ENCODE results near the gene TTC28. TPM values are rescaled to one million over a fixed set of nuclear protein-coding genes. Genes with fewer than 3 reads are reported as not detected.
A peak's percentile ranks its signal among the peaks of the same experiment; 100 is the strongest.
"Not testable (repeated sequence)": the region's sequence is repeated elsewhere in the genome, so short reads cannot be mapped to it uniquely, and the experiment has no call there.

The TTC28 gene
- total RNA-seq, 2 donors from 2014 or later, result 5.7 to 6.0 TPM

GRCh38 chr22:28063656-28064055 lies 616.0 kb downstream of the TTC28 start:
- no peaks in the 10 kb centered on the region for H3K36me3 Mint-ChIP-seq
- peaks cover 21 to 23% of the 10 kb centered on the region in 2 donors for H3K27me3 Mint-ChIP-seq
- H3K27ac Mint-ChIP-seq, result no peak overlapping the region
- DNase-seq (ENCODE audit: low spot score) (no peak), ATAC-seq (no peak)
- no peak overlapping the region for H3K4me3 Mint-ChIP-seq
- no peaks in the 10 kb centered on the region for H3K9me3 Mint-ChIP-seq
- no peaks in the 10 kb centered on the region for H3K4me1 Mint-ChIP-seq (ENCODE audit: low read depth in 2 of 2)

DNA sequence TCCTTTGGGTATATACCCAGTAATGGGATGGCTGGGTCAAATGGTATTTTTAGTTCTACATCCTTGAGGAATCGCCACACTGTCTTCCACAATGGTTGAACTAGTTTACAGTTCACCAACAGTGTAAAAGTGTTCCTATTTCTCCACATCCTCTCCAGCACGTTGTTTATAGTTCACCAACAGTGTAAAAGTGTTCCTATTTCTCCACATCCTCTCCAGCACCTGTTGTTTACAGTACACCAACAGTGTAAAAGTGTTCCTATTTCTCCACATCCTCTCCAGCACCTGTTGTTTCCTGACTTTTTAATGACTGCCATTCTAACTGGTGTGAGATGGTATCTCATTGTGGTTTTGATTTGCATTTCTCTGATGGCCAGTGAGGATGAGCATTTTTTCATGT lies 619.0 kb downstream of the TTC28 start:
- not testable (repeated sequence) for ATAC-seq; H3K4me1 Mint-ChIP-seq (ENCODE audit: low read depth in 2 of 2); H3K27ac Mint-ChIP-seq; DNase-seq (ENCODE audit: low spot score); H3K9me3 Mint-ChIP-seq; H3K4me3 Mint-ChIP-seq; H3K36me3 Mint-ChIP-seq
- peaks cover 16 to 22% of the 10 kb centered on the region in 2 donors for H3K27me3 Mint-ChIP-seq

- DNase-seq (ENCODE audit: low spot score) (no peak), ATAC-seq (no peak)
- Mint-ChIP-seq H3K4me3 (no peak overlapping the region), H3K9me3 (no peaks in the 10 kb centered on the region), H3K27me3 (peaks cover 11 to 15% of the 10 kb centered on the region in 2 donors), H3K36me3 (no peaks in the 10 kb centered on the region), H3K4me1 (ENCODE audit: low read depth in 2 of 2) (no peaks in the 10 kb centered on the region), H3K27ac (no peak overlapping the region)
Observed at GRCh38 chr22:28058036-28058435, 621.6 kb downstream of the TTC28 start.

GRCh38 chr22:28054819-28055208 lies 624.8 kb downstream of the TTC28 start:
- H3K27me3 Mint-ChIP-seq, result peaks cover 8 to 11% of the 10 kb centered on the region in 2 donors
- no peak overlapping the region for H3K4me3 Mint-ChIP-seq
- no peaks in the 10 kb centered on the region for H3K4me1 Mint-ChIP-seq (ENCODE audit: low read depth in 2 of 2)
- H3K36me3 Mint-ChIP-seq, result no peaks in the 10 kb centered on the region
- ATAC-seq (peak in 1 of 2 donors; percentile 40), DNase-seq (ENCODE audit: low spot score) (no peak)
- H3K27ac Mint-ChIP-seq, result no peak overlapping the region
- no peaks in the 10 kb centered on the region for H3K9me3 Mint-ChIP-seq

DNA sequence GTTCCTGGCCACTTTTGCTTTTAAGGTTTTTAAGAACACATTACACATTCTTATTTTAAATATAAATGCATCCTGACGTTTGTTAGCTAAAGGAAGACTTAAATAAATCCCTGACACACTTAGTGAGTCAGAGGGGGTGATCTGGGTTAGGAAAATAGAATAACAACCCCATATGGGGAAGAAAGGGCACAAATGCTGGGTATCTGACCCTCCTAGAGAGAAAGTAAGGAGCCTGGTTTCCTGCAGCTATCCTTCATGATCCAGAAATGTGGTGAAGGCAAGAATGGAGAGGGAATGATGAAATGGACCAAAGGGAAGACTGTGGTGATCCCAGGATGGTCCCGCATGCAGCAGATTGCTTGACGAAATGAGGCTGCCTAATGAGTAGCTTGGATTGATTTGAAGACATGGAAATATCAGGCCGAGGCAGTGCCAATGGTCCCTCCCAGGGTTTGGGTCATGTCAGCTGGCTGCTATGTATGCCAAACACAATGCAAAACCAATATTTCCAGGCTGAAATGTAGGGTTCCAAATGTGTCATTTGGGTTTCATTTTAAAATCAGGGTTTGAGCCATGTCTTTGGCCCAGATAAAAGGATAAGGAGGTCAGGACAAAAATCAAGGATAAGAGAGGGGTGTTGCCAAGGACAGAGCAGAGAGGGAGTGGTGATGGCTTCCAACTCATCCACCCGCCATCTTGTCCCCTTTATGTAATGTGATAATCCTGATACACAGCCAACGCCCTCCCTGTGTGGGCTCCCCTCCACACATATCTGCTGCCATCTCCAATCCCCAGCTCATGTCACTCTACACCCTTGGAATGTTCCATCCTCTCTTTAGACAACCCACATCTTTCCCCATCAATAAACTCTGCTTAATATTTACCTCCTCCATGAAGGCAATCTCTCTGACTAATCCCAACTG lies 625.5 kb downstream of the TTC28 start:
- no peaks in the 10 kb centered on the region for H3K36me3 Mint-ChIP-seq
- ATAC-seq, result peak in 1 of 2 donors; percentile 40
- H3K4me3 Mint-ChIP-seq, result no peak overlapping the region
- peaks cover 8 to 11% of the 10 kb centered on the region in 2 donors for H3K27me3 Mint-ChIP-seq
- no peak for DNase-seq (ENCODE audit: low spot score)
- H3K4me1 Mint-ChIP-seq (ENCODE audit: low read depth in 2 of 2), result no peaks in the 10 kb centered on the region
- no peaks in the 10 kb centered on the region for H3K9me3 Mint-ChIP-seq
- H3K27ac Mint-ChIP-seq, result no peak overlapping the region

GRCh38 chr22:28052825-28053269 lies 626.8 kb downstream of the TTC28 start:
- no peak overlapping the region for H3K4me3 Mint-ChIP-seq

GRCh38 chr22:28051787-28052356 lies 627.8 kb downstream of the TTC28 start:
- H3K27ac Mint-ChIP-seq, result no peak overlapping the region
- ATAC-seq, result no peak
- no peaks in the 10 kb centered on the region for H3K4me1 Mint-ChIP-seq (ENCODE audit: low read depth in 2 of 2)
- H3K27me3 Mint-ChIP-seq, result peaks cover 3 to 11% of the 10 kb centered on the region in 2 donors
- no peaks in the 10 kb centered on the region for H3K36me3 Mint-ChIP-seq
- H3K4me3 Mint-ChIP-seq, result no peak overlapping the region
- no peak for DNase-seq (ENCODE audit: low spot score)
- no peaks in the 10 kb centered on the region for H3K9me3 Mint-ChIP-seq

More at GRCh38 chr22:28052825-28053269, 626.8 kb downstream of the TTC28 start:
- Mint-ChIP-seq H3K9me3 (no peaks in the 10 kb centered on the region), H3K27me3 (peaks cover 4 to 11% of the 10 kb centered on the region in 2 donors), H3K27ac (no peak overlapping the region), H3K36me3 (no peaks in the 10 kb centered on the region), H3K4me1 (ENCODE audit: low read depth in 2 of 2) (no peaks in the 10 kb centered on the region)
- DNase-seq (ENCODE audit: low spot score), result no peak
- no peak for ATAC-seq

GRCh38 chr22:28051091-28051786 lies 628.4 kb downstream of the TTC28 start:
- Mint-ChIP-seq H3K27me3 (peaks cover 3 to 11% of the 10 kb centered on the region in 2 donors), H3K4me1 (ENCODE audit: low read depth in 2 of 2) (no peaks in the 10 kb centered on the region), H3K27ac (no peak overlapping the region), H3K9me3 (no peaks in the 10 kb centered on the region), H3K4me3 (no peak overlapping the region), H3K36me3 (no peaks in the 10 kb centered on the region)
- DNase-seq (ENCODE audit: low spot score), result no peak
- ATAC-seq, result no peak

GRCh38 chr22:28048529-28048928 lies 631.1 kb downstream of the TTC28 start:
- Mint-ChIP-seq H3K4me1 (ENCODE audit: low read depth in 2 of 2) (no peaks in the 10 kb centered on the region), H3K4me3 (no peak overlapping the region), H3K36me3 (no peaks in the 10 kb centered on the region), H3K27ac (no peak overlapping the region), H3K27me3 (peaks cover 0 to 3% of the 10 kb centered on the region in 2 donors), H3K9me3 (no peaks in the 10 kb centered on the region)
- no peak for ATAC-seq
- no peak for DNase-seq (ENCODE audit: low spot score)

DNA sequence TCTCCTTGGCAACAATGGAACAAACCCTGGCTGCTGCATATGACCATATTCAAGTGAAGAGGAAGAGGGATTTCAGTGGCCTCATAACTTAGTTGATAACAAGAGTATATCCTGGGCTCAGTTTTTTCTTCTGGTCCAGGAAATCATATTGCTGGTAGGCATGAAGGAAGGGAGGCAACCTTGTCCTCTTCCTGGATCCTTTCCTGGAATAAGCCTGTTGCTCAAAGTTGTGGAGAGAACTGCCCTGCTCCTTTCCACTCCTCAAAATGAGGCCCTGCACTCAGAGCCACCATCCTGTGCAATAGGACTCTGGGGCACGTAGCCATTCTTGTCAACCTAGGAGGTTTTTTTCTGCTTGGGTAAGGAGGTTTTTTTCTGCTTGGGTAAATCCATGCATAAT lies 631.9 kb downstream of the TTC28 start:
- no peaks in the 10 kb centered on the region for H3K36me3 Mint-ChIP-seq
- no peak overlapping the region for H3K4me3 Mint-ChIP-seq
- DNase-seq (ENCODE audit: low spot score) (no peak), ATAC-seq (no peak)
- no peaks in the 10 kb centered on the region for H3K4me1 Mint-ChIP-seq (ENCODE audit: low read depth in 2 of 2)
- no peaks in the 10 kb centered on the region for H3K9me3 Mint-ChIP-seq
- H3K27me3 Mint-ChIP-seq, result peaks cover 0 to 3% of the 10 kb centered on the region in 2 donors
- H3K27ac Mint-ChIP-seq, result no peak overlapping the region

DNA sequence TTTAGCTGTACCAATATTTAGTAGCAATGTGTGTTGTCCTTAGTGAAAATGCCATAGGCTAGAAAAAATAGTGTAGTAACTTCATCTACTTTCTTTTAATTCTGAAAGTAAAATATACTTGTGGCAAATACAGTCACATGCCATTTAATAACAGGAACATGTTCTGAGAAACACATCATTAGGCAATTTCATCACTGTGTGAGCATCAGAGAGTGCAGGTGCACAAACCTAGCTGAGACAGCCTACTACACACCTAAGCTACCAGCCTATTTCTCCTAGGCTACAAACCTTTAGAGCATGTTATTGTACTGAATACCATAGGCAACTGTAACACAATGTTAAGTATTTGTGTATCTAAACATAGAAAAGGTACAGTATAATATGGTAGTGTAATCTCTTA lies 633.5 kb downstream of the TTC28 start:
- no peak overlapping the region for H3K27ac Mint-ChIP-seq
- no peak for ATAC-seq
- no peaks in the 10 kb centered on the region for H3K4me1 Mint-ChIP-seq (ENCODE audit: low read depth in 2 of 2)

GRCh38 chr22:28044546-28045173 lies 635.0 kb downstream of the TTC28 start:
- Mint-ChIP-seq H3K27me3 (peaks cover 4 to 8% of the 10 kb centered on the region in 2 donors), H3K4me1 (ENCODE audit: low read depth in 2 of 2) (no peaks in the 10 kb centered on the region), H3K9me3 (no peaks in the 10 kb centered on the region), H3K36me3 (no peaks in the 10 kb centered on the region), H3K4me3 (no peak overlapping the region), H3K27ac (no peak overlapping the region)
- ATAC-seq (no peak), DNase-seq (ENCODE audit: low spot score) (no peak)

More for the DNA sequence above, 633.5 kb downstream of the TTC28 start:
- no peaks in the 10 kb centered on the region for H3K9me3 Mint-ChIP-seq
- no peaks in the 10 kb centered on the region for H3K36me3 Mint-ChIP-seq
- no peak for DNase-seq (ENCODE audit: low spot score)
- H3K4me3 Mint-ChIP-seq, result no peak overlapping the region
- H3K27me3 Mint-ChIP-seq, result peaks cover 0 to 3% of the 10 kb centered on the region in 2 donors

GRCh38 chr22:28043266-28043665 lies 636.4 kb downstream of the TTC28 start:
- Mint-ChIP-seq H3K36me3 (no peaks in the 10 kb centered on the region), H3K9me3 (no peaks in the 10 kb centered on the region), H3K27ac (no peak overlapping the region), H3K4me3 (no peak overlapping the region), H3K4me1 (ENCODE audit: low read depth in 2 of 2) (no peaks in the 10 kb centered on the region), H3K27me3 (peaks cover 8 to 11% of the 10 kb centered on the region in 2 donors)
- DNase-seq (ENCODE audit: low spot score), result no peak
- ATAC-seq, result peak in 1 of 2 donors; percentile 13
